DOHH2 (cell line): ENCODE data around the gene SMIM33.

Experiments used
- H3F3A ChIP-seq: fragments of 200-600 bp; sonication (generic), shearing (Covaris generic); 2 replicates; pipeline ENCODE4 v1.6.0; 2016; ENCODE audit warnings: antibody characterized with exemption, mild to moderate bottlenecking; ENCODE audit not compliant: control insufficient read depth, insufficient read depth
- H3K27ac ChIP-seq: fragments of 200-600 bp; sonication (generic); 2 replicates; pipeline ENCODE4 v1.5.1; 2014; ENCODE audit warnings: low read depth, mild to moderate bottlenecking, low read length, moderate library complexity
- H3K27me3 ChIP-seq: fragments of 200-600 bp; sonication (generic); 2 replicates; pipeline ENCODE4 v1.6.1; 2014; ENCODE audit warnings: mild to moderate bottlenecking, low read length, mixed read lengths; ENCODE audit not compliant: control insufficient read depth
- H3K36me3 ChIP-seq: fragments of 200-600 bp; sonication (generic); 2 replicates; pipeline ENCODE4 v1.6.1; 2014; ENCODE audit warnings: mild to moderate bottlenecking, low read length, moderate library complexity, mixed read lengths; ENCODE audit not compliant: control insufficient read depth
- H3K4me1 ChIP-seq: fragments of 200-600 bp; sonication (generic); 2 replicates; pipeline ENCODE4 v1.6.1; 2014; ENCODE audit warnings: mild to moderate bottlenecking, low read length, mixed read lengths; ENCODE audit not compliant: control insufficient read depth
- H3K4me2 ChIP-seq: fragments of 200-600 bp; sonication (generic); 2 replicates; pipeline ENCODE4 v1.6.0; 2014; ENCODE audit warnings: mild to moderate bottlenecking, low read length, moderate library complexity
- H3K4me3 ChIP-seq: fragments of 200-600 bp; sonication (generic); 2 replicates; pipeline ENCODE4 v1.5.1; 2014; ENCODE audit warnings: mild to moderate bottlenecking, low read length, mixed read lengths
- H3K79me2 ChIP-seq: fragments of 200-600 bp; sonication (generic); 2 replicates; pipeline ENCODE4 v1.6.1; 2014; ENCODE audit warnings: mild to moderate bottlenecking, low read length, mixed read lengths; ENCODE audit not compliant: control insufficient read depth
- H3K9me2 ChIP-seq: fragments of 200-600 bp; sonication (generic); replicated peaks from 2 replicates; pipeline ENCODE4 v1.6.1; 2014; ENCODE audit warnings: mild to moderate bottlenecking, low read length, mixed read lengths; ENCODE audit not compliant: control insufficient read depth
- H3K9me3 ChIP-seq: fragments of 200-600 bp; sonication (generic); 2 replicates; pipeline ENCODE4 v1.6.1; 2014; ENCODE audit warnings: antibody characterized with exemption, low read length, mixed read lengths; ENCODE audit not compliant: control insufficient read depth, insufficient read depth
- H4K20me1 ChIP-seq: fragments of 200-600 bp; sonication (generic); 2 replicates; pipeline ENCODE4 v1.6.0; 2014; ENCODE audit warnings: low read depth, mild to moderate bottlenecking, antibody characterized with exemption, low read length, moderate library complexity; ENCODE audit not compliant: control insufficient read depth, insufficient read depth
- EZH2phosphoT487 ChIP-seq: fragments of 200-600 bp; sonication (generic); IDR thresholded peaks from 2 replicates; pipeline ENCODE4 v1.6.1; 2017; ENCODE audit warnings: borderline replicate concordance, mild to moderate bottlenecking, antibody characterized with exemption, low read length, moderate library complexity, mixed read lengths
- TF ChIP-seq, protein P1 (sequence below): fragments of 200-600 bp; sonication (generic); IDR thresholded peaks from one replicate; pipeline ENCODE4 v1.5.1; 2014; ENCODE audit warnings: antibody characterized with exemption, mild to moderate bottlenecking, low read depth, low read length; ENCODE audit not compliant: poor library complexity, severe bottlenecking

Gene SMIM33

DNA sequence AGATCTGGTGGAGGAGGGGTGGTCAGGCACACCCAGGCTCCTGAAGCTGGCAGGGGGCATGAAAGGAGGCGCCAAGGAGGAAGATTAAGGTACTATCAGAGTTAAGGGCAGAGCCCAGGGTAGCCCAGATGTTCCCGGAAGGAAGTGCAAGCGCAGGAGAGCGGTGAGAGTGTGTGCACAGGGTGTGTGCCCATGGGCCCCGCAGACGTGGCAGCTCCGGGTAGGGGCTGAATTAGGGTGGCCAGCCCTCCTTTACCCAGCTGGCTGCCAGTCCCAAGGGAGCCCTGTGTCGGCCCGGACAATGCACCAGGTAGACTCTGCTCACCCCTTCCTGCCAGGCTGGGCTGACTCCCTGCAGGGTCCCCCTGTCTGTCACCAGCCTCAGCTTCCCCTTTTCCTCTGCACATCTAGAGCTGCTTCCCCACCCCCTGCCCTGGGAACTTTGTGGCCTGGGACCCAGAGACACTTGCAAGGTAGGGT, at the start of gene SMIM33:
Gene SMIM33 (plus strand): TSS at position 184 of the 480 bp plus-strand sequence. CDS start 118 bp downstream, at position 302.
- Histone ChIP-seq H3K79me2 (no peaks in the 10 kb centered on the region), H3K36me3 (no peaks in the 10 kb centered on the region), H3K4me2 (no peak within 1 kb of the TSS), H3K4me1 (peaks cover 14% of the 10 kb centered on the region), H4K20me1 (no peaks in the 10 kb centered on the region), H3K27ac (no peak within 1 kb of the TSS), H3K9me3 (no peaks in the 10 kb centered on the region), H3K27me3 (peaks cover 10% of the 10 kb centered on the region), H3K9me2 (no peaks in the 10 kb centered on the region), H3F3A (no peaks in the 10 kb centered on the region), H3K4me3 (no peak within 1 kb of the TSS)
- TF ChIP-seq, protein P1, sequence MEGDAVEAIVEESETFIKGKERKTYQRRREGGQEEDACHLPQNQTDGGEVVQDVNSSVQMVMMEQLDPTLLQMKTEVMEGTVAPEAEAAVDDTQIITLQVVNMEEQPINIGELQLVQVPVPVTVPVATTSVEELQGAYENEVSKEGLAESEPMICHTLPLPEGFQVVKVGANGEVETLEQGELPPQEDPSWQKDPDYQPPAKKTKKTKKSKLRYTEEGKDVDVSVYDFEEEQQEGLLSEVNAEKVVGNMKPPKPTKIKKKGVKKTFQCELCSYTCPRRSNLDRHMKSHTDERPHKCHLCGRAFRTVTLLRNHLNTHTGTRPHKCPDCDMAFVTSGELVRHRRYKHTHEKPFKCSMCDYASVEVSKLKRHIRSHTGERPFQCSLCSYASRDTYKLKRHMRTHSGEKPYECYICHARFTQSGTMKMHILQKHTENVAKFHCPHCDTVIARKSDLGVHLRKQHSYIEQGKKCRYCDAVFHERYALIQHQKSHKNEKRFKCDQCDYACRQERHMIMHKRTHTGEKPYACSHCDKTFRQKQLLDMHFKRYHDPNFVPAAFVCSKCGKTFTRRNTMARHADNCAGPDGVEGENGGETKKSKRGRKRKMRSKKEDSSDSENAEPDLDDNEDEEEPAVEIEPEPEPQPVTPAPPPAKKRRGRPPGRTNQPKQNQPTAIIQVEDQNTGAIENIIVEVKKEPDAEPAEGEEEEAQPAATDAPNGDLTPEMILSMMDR: no peak
- TF ChIP-seq EZH2phosphoT487: no peak

DNA sequence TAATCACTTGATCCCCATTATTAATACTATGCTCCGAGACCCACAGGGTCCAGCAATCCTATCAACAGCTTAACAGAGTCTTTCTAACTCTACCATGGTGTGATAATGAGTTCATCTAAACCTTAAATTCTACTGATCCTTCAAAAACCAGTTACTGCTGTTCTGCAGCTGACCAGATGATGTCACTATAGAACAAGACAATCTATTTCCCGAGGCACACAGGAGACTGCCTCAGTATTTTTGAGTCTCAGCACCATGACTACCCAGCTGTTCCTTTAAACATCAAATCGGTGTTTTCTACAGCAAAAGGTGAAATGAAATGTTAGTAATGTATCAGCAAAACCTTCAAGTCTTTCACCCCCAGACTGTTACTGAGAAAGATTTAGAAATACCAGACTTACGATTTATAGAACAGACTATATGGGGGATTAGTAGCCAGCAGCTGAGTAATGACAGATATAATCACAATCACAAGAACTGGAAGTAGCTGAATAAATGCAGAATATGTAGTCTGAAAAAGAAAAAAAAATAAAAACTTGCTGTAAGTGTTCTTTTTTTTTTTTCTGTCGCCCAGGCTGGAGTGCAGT, 48.4 kb upstream of the SMIM33 start:
- Histone ChIP-seq H3F3A (no peaks in the 10 kb centered on the region), H3K9me2 (no peaks in the 10 kb centered on the region), H3K9me3 (no peaks in the 10 kb centered on the region), H3K27ac (no peak overlapping the region), H4K20me1 (no peaks in the 10 kb centered on the region), H3K27me3 (no peaks in the 10 kb centered on the region), H3K4me1 (no peaks in the 10 kb centered on the region), H3K4me3 (no peak overlapping the region), H3K79me2 (no peaks in the 10 kb centered on the region), H3K36me3 (no peaks in the 10 kb centered on the region), H3K4me2 (no peak overlapping the region)
- TF ChIP-seq, protein P1: peak; percentile 94
- TF ChIP-seq EZH2phosphoT487: no peak

DNA sequence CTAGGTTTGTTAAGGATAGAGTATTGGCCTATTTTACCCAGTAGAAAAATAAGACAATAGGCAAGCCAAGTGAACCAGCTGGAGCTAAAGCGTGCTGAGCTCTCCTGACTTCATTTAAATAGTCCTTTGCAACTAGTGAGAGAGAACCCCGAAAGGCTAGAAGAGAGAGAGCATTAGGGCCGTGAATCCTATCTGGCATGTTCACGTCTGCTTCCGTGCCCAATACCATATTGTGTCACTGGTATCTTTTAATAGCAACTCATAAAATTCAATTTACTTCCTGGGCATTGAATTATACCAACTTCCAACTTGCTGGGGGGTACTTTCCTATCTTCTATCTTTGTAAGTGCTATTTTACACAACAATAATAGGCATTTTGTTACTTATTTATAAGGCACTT, 45.3 kb upstream of the SMIM33 start:
- H3K79me2 ChIP-seq: no peaks in the 10 kb centered on the region
- H3K9me3 ChIP-seq: no peaks in the 10 kb centered on the region
- H3K4me3 ChIP-seq: no peak overlapping the region
- H3K9me2 ChIP-seq: no peaks in the 10 kb centered on the region
- no peaks in the 10 kb centered on the region for H3K36me3 ChIP-seq
- H3K4me2 ChIP-seq: no peak overlapping the region
- no peak overlapping the region for H3K27ac ChIP-seq
- no peaks in the 10 kb centered on the region for H4K20me1 ChIP-seq
- no peak for TF ChIP-seq EZH2phosphoT487
- TF ChIP-seq, protein P1: no peak
- H3K27me3 ChIP-seq: no peaks in the 10 kb centered on the region
- no peaks in the 10 kb centered on the region for H3K4me1 ChIP-seq
- H3F3A ChIP-seq: no peaks in the 10 kb centered on the region
